ENCODE measurements around the gene KRT13.

KRT13 gene

GRCh38 chr17:41532947-41533570 lies 27.6 kb upstream of the KRT13 start:
- no peak overlapping the region for H3K27ac ChIP-seq
- no peak for DNase-seq (ENCODE audit: low spot score)

GRCh38 chr17:41531993-41532392 lies 26.6 kb upstream of the KRT13 start:
- TF ChIP-seq CTCF (IDR thresholded peaks at IDR 0.05) = no peak
- Histone ChIP-seq H3K27ac (no peak overlapping the region), H3K4me3 (no peak overlapping the region)
- no peak for DNase-seq (ENCODE audit: low spot score)

More at GRCh38 chr17:41532947-41533570, 27.6 kb upstream of the KRT13 start:
- no peak overlapping the region for H3K4me3 ChIP-seq
- no peak for TF ChIP-seq CTCF (IDR thresholded peaks at IDR 0.05)

GRCh38 chr17:41530062-41531048 lies 24.9 kb upstream of the KRT13 start:
- DNase-seq (ENCODE audit: low spot score) = no peak
- H3K27ac ChIP-seq = no peak overlapping the region
- no peak for TF ChIP-seq CTCF (IDR thresholded peaks at IDR 0.05)
- H3K4me3 ChIP-seq = no peak overlapping the region

- no peak overlapping the region for H3K27ac ChIP-seq
- no peak for DNase-seq (ENCODE audit: low spot score)
- TF ChIP-seq CTCF (IDR thresholded peaks at IDR 0.05) = no peak
Measured at GRCh38 chr17:41529491-41529915, 24.1 kb upstream of the KRT13 start.

GRCh38 chr17:41528959-41529353 lies 23.5 kb upstream of the KRT13 start:
- no peak for DNase-seq (ENCODE audit: low spot score)
- Histone ChIP-seq H3K27ac (no peak overlapping the region), H3K4me3 (no peak overlapping the region)
- TF ChIP-seq CTCF (IDR thresholded peaks at IDR 0.05) = no peak

More at GRCh38 chr17:41529491-41529915, 24.1 kb upstream of the KRT13 start:
- H3K4me3 ChIP-seq = no peak overlapping the region

- H3K27ac ChIP-seq = no peak overlapping the region
- H3K4me3 ChIP-seq = peak overlapping the region; percentile 57
- TF ChIP-seq CTCF (IDR thresholded peaks at IDR 0.05) = no peak
- no peak for DNase-seq (ENCODE audit: low spot score)
Measured at GRCh38 chr17:41527063-41528023, 21.9 kb upstream of the KRT13 start.

Measured in coronary artery (tissue), 2 donors.